HG03097 (cell line): ENCODE results near the gene TMEM63C.
"Not testable (repeated sequence)": the region's sequence is repeated elsewhere in the genome, so short reads cannot be mapped to it uniquely, and the experiment has no call there.

ENCODE experiments used
- ATAC-seq: cut with Tn5 transposase; IDR thresholded peaks from one replicate; pipeline ENCODE4 v1.9.1; 2021; ENCODE audit not compliant: unreplicated experiment, low FRiP score

TMEM63C gene

GRCh38 chr14:77275041-77275580, 93.5 kb downstream of the TMEM63C start:
- no peak for ATAC-seq

- no peak for ATAC-seq
Observed at GRCh38 chr14:77275601-77276017, 94.0 kb downstream of the TMEM63C start.

GRCh38 chr14:77276295-77276935, 94.8 kb downstream of the TMEM63C start:
- no peak for ATAC-seq

GRCh38 chr14:77276959-77277358, 95.4 kb downstream of the TMEM63C start:
- ATAC-seq: no peak

- ATAC-seq: no peak
Observed at GRCh38 chr14:77278461-77279230, 97.0 kb downstream of the TMEM63C start.

DNA sequence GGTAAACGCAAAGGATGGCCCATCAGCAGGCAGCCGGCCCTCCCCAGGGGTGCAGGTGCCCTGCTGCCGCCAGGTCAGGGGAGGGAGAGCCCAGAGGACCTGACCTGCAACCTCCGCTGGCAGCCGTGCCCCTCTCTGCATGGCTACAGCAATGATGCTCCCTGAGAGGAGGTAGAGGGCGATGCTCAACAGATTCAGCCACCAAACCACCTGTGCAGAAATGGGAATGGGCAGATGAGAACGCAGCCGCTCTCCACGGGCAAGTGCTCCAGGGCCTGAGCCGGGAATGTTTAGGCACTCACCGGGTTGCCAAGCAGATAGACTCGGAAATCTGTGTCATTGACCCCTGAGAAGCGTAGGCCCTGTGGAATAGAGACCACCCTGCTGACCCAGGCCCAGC, 98.1 kb downstream of the TMEM63C start:
- no peak for ATAC-seq

GRCh38 chr14:77280921-77281320, 99.3 kb downstream of the TMEM63C start:
- not testable (repeated sequence) for ATAC-seq

- no peak for ATAC-seq
Observed at GRCh38 chr14:77281852-77282410, 100.3 kb downstream of the TMEM63C start.

DNA sequence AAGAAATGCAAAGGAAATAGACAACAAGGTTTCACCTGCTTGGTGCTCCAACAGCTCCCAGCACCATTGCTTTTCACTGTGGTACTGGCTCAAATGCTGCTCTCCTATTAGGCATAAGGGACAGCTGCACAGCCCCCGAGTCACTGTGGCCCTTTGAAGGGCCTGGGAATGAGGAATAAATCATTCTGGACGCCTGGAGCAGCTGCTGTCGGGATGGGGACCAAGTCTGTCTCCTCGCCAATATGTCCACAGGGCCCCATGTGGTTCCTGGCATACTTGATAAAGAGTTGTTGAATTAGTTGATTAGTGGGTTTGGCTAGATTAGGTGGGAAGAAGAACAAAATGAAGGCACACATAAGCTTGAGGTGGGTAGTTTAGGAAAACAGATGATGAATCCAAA, 102.5 kb downstream of the TMEM63C start:
- ATAC-seq: no peak

DNA sequence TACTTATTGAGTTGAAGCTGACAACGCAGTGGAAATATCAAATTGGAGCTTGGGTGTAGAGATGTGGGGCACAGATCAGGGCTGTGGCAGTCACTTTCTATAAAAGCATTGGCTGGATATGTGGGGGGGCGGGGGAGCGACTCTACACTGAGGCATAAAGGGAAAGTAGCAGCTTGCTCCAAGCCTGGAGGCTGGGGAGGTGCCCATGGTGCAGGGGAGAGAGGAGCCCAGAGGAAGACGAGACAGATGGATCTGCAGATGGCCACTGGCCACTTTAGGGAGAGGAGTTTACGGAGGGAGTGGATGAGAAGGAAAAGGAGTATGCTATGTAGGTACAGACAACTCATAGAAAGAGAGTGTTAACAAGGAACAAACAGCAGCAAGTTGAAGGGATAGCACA, 102.9 kb downstream of the TMEM63C start:
- ATAC-seq: no peak

DNA sequence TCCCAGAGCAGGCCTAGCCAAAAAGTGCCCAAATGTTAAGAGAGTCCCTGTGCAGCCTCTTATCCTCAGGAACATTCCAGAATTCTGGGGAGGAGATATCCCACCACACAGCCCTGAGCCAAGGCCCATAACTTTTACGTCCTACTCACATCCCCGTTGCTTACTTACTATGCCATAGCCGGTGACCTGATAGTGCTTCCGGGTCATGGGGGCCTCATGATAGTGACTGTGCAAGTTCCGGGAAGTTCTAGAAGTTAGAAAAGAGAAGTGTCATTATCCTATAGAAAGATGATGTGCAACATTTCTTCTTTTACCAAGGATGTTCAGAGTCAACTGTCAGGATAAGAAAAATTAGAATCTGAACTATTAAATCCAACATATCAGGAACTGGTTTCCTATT, 105.0 kb downstream of the TMEM63C start:
- no peak for ATAC-seq

DNA sequence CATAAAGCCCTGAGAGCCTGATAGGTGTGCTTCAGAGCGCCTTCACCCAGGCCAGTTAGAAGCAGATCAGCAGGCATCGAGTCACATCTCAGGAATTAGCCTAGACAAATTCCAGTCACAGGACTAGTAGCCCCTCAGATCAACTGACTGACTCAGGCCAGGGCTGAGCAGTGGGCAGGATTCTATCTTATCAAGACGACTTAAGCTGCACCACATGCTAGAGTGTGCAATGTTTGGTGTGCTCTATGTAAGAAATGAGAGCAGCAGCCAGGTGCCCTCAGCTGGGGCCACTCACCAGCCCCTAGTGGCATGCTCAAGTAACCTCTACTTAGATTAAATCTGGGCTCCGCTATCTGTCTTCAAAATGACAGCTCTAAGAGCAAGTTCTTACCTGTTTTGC, 109.1 kb downstream of the TMEM63C start:
- ATAC-seq: no peak

DNA sequence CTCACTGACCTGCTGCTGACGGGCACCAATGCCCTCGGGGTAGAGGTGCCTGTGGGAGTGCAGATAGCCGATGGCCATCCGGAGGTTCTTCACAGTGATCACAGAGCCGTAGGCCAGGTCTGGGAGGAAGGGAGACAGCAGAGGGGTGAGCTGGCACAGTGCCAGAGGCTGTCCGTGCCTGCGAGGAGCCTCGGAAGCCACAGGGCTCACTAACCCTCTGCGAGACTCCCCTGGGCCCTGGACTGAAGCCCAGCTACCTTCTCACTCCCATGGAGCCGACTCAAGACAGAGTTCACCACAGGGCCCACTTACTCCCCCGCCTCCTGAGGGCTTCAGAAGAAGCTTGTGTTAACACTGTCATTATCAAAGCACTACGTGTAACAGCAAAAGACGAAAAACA, 114.6 kb downstream of the TMEM63C start:
- ATAC-seq: no peak

- ATAC-seq: no peak
Observed at GRCh38 chr14:77296906-77297305, 115.3 kb downstream of the TMEM63C start.

DNA sequence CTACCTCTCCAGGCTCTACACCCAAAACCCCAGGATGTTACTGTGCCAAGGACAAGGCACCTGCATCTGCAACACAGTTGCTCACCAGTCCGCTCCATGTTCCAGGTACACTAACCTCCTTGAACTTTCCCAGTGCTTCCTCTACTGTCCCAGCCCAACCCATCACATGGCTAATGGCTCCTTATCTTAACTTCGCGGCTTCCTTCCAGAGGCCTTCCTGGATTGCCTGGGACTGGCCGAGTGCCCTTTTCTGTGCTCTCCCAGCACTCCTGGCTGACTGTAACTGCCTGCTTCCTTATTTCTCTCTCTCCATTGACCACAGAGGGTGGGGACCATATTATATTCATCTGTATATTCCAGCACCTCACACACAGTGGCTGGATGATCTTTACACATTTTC, 118.2 kb downstream of the TMEM63C start:
- no peak for ATAC-seq

- no peak for ATAC-seq
Observed at GRCh38 chr14:77301103-77301502, 119.5 kb downstream of the TMEM63C start.

GRCh38 chr14:77302926-77303325, 121.3 kb downstream of the TMEM63C start:
- no peak for ATAC-seq

- ATAC-seq: no peak
Observed at GRCh38 chr14:77303417-77304156, 122.0 kb downstream of the TMEM63C start.

DNA sequence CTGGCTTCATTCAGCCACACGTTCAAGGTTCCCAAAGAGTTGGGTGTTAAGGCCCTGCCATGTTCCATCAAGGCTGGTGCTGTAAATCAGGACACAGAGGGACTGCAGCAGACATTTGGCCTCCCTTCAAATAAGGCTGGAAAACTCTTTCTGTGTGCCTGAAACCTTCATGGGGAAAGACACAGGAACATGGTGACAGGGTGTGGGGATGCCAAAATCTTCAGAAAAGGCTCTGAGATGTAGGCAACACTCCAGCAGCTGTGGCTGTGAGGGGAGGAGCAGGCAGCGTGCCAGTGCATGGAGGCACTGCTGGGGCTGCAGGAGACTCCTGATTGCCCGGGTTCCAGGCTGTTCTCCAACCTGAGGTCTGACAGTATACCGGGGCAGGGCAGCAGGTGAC, 124.1 kb downstream of the TMEM63C start:
- no peak for ATAC-seq

DNA sequence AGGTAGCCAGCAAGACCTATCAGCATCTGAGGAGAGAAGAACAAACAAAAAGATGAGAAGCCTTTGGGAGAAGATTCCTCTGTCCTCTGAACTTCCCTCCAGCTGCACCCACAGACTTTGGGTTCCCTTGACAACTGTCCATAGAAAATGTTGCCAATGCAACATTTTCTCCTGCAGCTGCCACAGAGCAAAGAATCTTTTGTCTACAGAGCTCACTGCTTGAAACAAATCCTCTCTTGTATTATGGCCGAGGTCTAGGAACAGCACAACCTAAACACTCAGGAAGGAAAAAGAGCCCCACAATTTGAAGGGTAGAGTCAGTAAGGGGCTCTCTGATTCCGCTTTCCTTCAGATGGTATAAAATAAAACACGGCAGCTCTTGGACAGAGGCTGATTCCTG, 124.8 kb downstream of the TMEM63C start:
- ATAC-seq: no peak
